Measurements from ENCODE around the gene FAF1.

Gene FAF1

GRCh38 chr1:50422675-50422945 is 537.5 kb downstream of the FAF1 start:
- no peak for DNase-seq

GRCh38 chr1:50421768-50422674 is 538.0 kb downstream of the FAF1 start:
- DNase-seq, result no peak

GRCh38 chr1:50421366-50421748 is 538.7 kb downstream of the FAF1 start:
- DNase-seq, result no peak

- no peak for DNase-seq
Measured at GRCh38 chr1:50420689-50421365, 539.2 kb downstream of the FAF1 start.

GRCh38 chr1:50419907-50420677 is 540.0 kb downstream of the FAF1 start:
- DNase-seq, result no peak

- DNase-seq, result no peak
Measured at GRCh38 chr1:50419192-50419906, 540.7 kb downstream of the FAF1 start.

GRCh38 chr1:50418600-50419109 is 541.4 kb downstream of the FAF1 start:
- no peak for DNase-seq

- no peak for DNase-seq
Measured at GRCh38 chr1:50417946-50418599, 542.0 kb downstream of the FAF1 start.

- no peak for DNase-seq
Measured at GRCh38 chr1:50417507-50417906, 542.6 kb downstream of the FAF1 start.

- DNase-seq, result no peak
Measured at GRCh38 chr1:50416553-50417453, 543.3 kb downstream of the FAF1 start.

GRCh38 chr1:50416150-50416527 is 543.9 kb downstream of the FAF1 start:
- no peak for DNase-seq

GRCh38 chr1:50415235-50416149 is 544.6 kb downstream of the FAF1 start:
- DNase-seq, result no peak

GRCh38 chr1:50414853-50415234 is 545.2 kb downstream of the FAF1 start:
- no peak for DNase-seq

GRCh38 chr1:50412813-50413476 is 547.1 kb downstream of the FAF1 start:
- DNase-seq, result no peak

- no peak for DNase-seq
Measured at GRCh38 chr1:50405814-50406213, 554.3 kb downstream of the FAF1 start.

GRCh38 chr1:50393522-50394120 is 566.4 kb downstream of the FAF1 start:
- DNase-seq, result no peak
